ENCODE results near the gene BBLN.

Gene BBLN

GRCh38 chr9:128145951-128146351, 14.1 kb upstream of the BBLN start:
- DNase-seq = no peak

- no peak for DNase-seq
Observed at GRCh38 chr9:128146591-128147120, 13.4 kb upstream of the BBLN start.

GRCh38 chr9:128148509-128149000, 11.5 kb upstream of the BBLN start:
- no peak for DNase-seq

GRCh38 chr9:128149001-128149701, 10.9 kb upstream of the BBLN start, which contains the start of gene LCN2:
Gene LCN2, plus strand, starts transcription at chr9:128149453. Its CDS starts 73 bp downstream, at chr9:128149526.
- no peak for DNase-seq

- no peak for DNase-seq
Observed at GRCh38 chr9:128149951-128150593, 10.0 kb upstream of the BBLN start.

- DNase-seq = no peak
Observed at GRCh38 chr9:128150594-128151308, 9.3 kb upstream of the BBLN start.

GRCh38 chr9:128151309-128152132, 8.5 kb upstream of the BBLN start:
- no peak for DNase-seq

- no peak for DNase-seq
Observed at GRCh38 chr9:128152133-128153059, 7.7 kb upstream of the BBLN start.

GRCh38 chr9:128153060-128153946, 6.8 kb upstream of the BBLN start:
- DNase-seq = no peak

GRCh38 chr9:128153947-128154695, 5.9 kb upstream of the BBLN start:
- DNase-seq = no peak

GRCh38 chr9:128155736-128156500, 4.1 kb upstream of the BBLN start:
- DNase-seq = no peak

- DNase-seq = peak; percentile 77
Observed at GRCh38 chr9:128159522-128159783, 612 bp upstream of the BBLN start.

GRCh38 chr9:128160603-128160987, 530 bp downstream of the BBLN start:
- peak; percentile 20 for DNase-seq

- no peak for DNase-seq
Observed at GRCh38 chr9:128161215-128161902, 1.3 kb downstream of the BBLN start.

GRCh38 chr9:128162215-128163026, 2.4 kb downstream of the BBLN start:
- DNase-seq = no peak

- no peak for DNase-seq
Observed at GRCh38 chr9:128163027-128163515, 3.0 kb downstream of the BBLN start.
